H1 (cell line): Measurements from ENCODE around the gene IDH2. TPM values are rescaled to one million over a fixed set of nuclear protein-coding genes. Genes with fewer than 3 reads are reported as not detected.

Experiments
- CTCF ChIA-PET: fragments of 300-600 bp; sonication (Branson Sonifier 250); formaldehyde crosslinking; loops from one replicate; lab custom pipeline; 2021; ENCODE audit not compliant: partially characterized antibody; lab: Charles Lee
- POLR2A ChIA-PET: fragments of 300-600 bp; sonication (Branson Sonifier 250); formaldehyde crosslinking; loops from one replicate; lab custom pipeline; 2021; ENCODE audit warnings: inconsistent platforms; ENCODE audit not compliant: partially characterized antibody; lab: Charles Lee
- DNase-seq, 2 experiments: peaks; one replicate each; pipeline versions ENCODE4 v3.0.0 to v3.0.0-alpha.2; 2010 to 2022; ENCODE audit warnings: low spot score in 2 of 2, low read depth in 1 of 2, mixed read lengths in 1 of 2
- FAIRE-seq: peaks from 2 replicates; lab custom pipeline; 2011; peaks lifted over from hg19 to GRCh38; lab: Jason Lieb, UNC
- H2AFZ ChIP-seq: 2 replicates; pipeline ENCODE4 v1.8.1; 2012; ENCODE audit warnings: low read length, inconsistent platforms
- H2AK5ac ChIP-seq: 2 replicates; pipeline ENCODE4 v1.6.1; 2013; ENCODE audit warnings: low read depth, low read length
- H2BK120ac ChIP-seq: replicated peaks from 2 replicates; pipeline ENCODE3; 2013; ENCODE audit warnings: low read depth, low read length, inconsistent platforms
- H2BK12ac ChIP-seq: 2 replicates; pipeline ENCODE4 v1.6.1; 2013; ENCODE audit warnings: low read depth, low read length
- H2BK15ac ChIP-seq: 2 replicates; pipeline ENCODE4 v1.6.1; 2013; ENCODE audit warnings: low read length
- H2BK20ac ChIP-seq: 2 replicates; pipeline ENCODE4 v1.6.1; 2013; ENCODE audit warnings: low read length
- H2BK5ac ChIP-seq: 2 replicates; pipeline ENCODE4 v1.6.1; 2013; ENCODE audit warnings: low read depth, low read length
- H3K14ac ChIP-seq: 2 replicates; pipeline ENCODE4 v1.6.1; 2013; ENCODE audit warnings: inconsistent platforms; ENCODE audit not compliant: insufficient read length
- H3K18ac ChIP-seq: 2 replicates; pipeline ENCODE4 v1.6.1; 2013; ENCODE audit warnings: low read length; ENCODE audit errors: extremely low read depth
- H3K23ac ChIP-seq: 2 replicates; pipeline ENCODE4 v1.6.1; 2013; ENCODE audit warnings: inconsistent platforms; ENCODE audit not compliant: insufficient read length
- H3K23me2 ChIP-seq: 2 replicates; pipeline ENCODE4 v1.6.1; 2013; ENCODE audit warnings: low read depth, low read length
- H3K27ac ChIP-seq: 2 replicates; pipeline ENCODE4 v1.6.1; 2011; ENCODE audit warnings: low read depth, low read length, inconsistent platforms
- H3K27me3 ChIP-seq, 4 experiments: replicated peaks in 1 of 4; 1 replicate in 1 of 4; 2 replicates in 3 of 4; pipeline versions ENCODE4 v1.6.1 to v1.8.1; 2011 to 2013; ENCODE audit warnings: low read length in 3 of 4, mild to moderate bottlenecking in 3 of 4, inconsistent platforms in 2 of 4, mixed read lengths in 2 of 4, moderate library complexity in 1 of 4; ENCODE audit not compliant: control insufficient read depth in 3 of 4, insufficient read depth in 3 of 4; ENCODE audit errors: extremely low read depth in 1 of 4
- H3K36me3 ChIP-seq, 4 experiments: 2 replicates each; pipeline versions ENCODE4 v1.6.1 to v1.8.1; 2011 to 2013; ENCODE audit warnings: mild to moderate bottlenecking in 4 of 4, low read length in 3 of 4, moderate library complexity in 2 of 4, control low read depth in 1 of 4, inconsistent platforms in 1 of 4; ENCODE audit not compliant: insufficient read depth in 4 of 4, control insufficient read depth in 2 of 4
- H3K4ac ChIP-seq: replicated peaks from 2 replicates; pipeline ENCODE3; 2013; ENCODE audit warnings: low read length, low read depth, mixed read lengths, inconsistent platforms; ENCODE audit not compliant: insufficient read length
- H3K4me1 ChIP-seq, 4 experiments: replicated peaks in 1 of 4; 1 replicate in 1 of 4; 2 replicates in 3 of 4; pipeline versions ENCODE4 v1.6.1 to v1.8.1; 2011 to 2013; ENCODE audit warnings: low read length in 3 of 4, inconsistent platforms in 2 of 4, mixed read lengths in 1 of 4; ENCODE audit not compliant: insufficient read depth in 4 of 4, control insufficient read depth in 3 of 4
- H3K4me2 ChIP-seq, 2 experiments: 2 replicates each; pipeline versions ENCODE4 v1.6.1 to v1.8.1; 2011 to 2013; ENCODE audit warnings: low read depth in 2 of 2, low read length in 2 of 2, control low read depth in 1 of 2, inconsistent platforms in 1 of 2, mild to moderate bottlenecking in 1 of 2; ENCODE audit not compliant: insufficient read depth in 1 of 2
- H3K4me3 ChIP-seq, 4 experiments: fragments of 200-600, 300-600 bp in 1 of 4; sonication (generic), shearing (Covaris generic), sonication (Bioruptor Twin) in 1 of 4; 2 replicates each; pipeline versions ENCODE4 v1.5.1 to v1.8.1; 2011 to 2016; ENCODE audit warnings: low read length in 4 of 4, low read depth in 3 of 4, control low read depth in 2 of 4, inconsistent platforms in 2 of 4, mild to moderate bottlenecking in 2 of 4, mixed read lengths in 1 of 4, moderate library complexity in 1 of 4; ENCODE audit not compliant: insufficient read depth in 2 of 4; ENCODE audit errors: extremely low read depth in 1 of 4
- H3K56ac ChIP-seq: replicated peaks from 2 replicates; pipeline ENCODE3; 2013; ENCODE audit warnings: low read depth, mild to moderate bottlenecking, mixed read lengths, low read length, inconsistent platforms; ENCODE audit not compliant: insufficient read length
- H3K79me1 ChIP-seq: 2 replicates; pipeline ENCODE4 v1.6.1; 2013; ENCODE audit warnings: low read depth, low read length, control low read depth
- H3K79me2 ChIP-seq, 2 experiments: 2 replicates each; pipeline versions ENCODE4 v1.6.1 to v1.8.1; 2012 to 2013; ENCODE audit warnings: low read length in 2 of 2, mild to moderate bottlenecking in 2 of 2, inconsistent platforms in 1 of 2; ENCODE audit not compliant: insufficient read depth in 2 of 2, control insufficient read depth in 1 of 2
- H3K9ac ChIP-seq, 4 experiments: replicated peaks in 1 of 4; 1 replicate in 1 of 4; 2 replicates in 3 of 4; pipeline versions ENCODE4 v1.6.1 to v1.8.1; 2011 to 2013; ENCODE audit warnings: low read depth in 3 of 4, low read length in 3 of 4, control low read depth in 2 of 4, mild to moderate bottlenecking in 2 of 4, moderate library complexity in 2 of 4, inconsistent platforms in 1 of 4; ENCODE audit errors: extremely low read depth in 1 of 4
- H3K9me3 ChIP-seq, 2 experiments: 2 replicates each; pipeline versions ENCODE4 v1.6.1 to v1.8.1; 2012 to 2013; ENCODE audit warnings: mild to moderate bottlenecking in 2 of 2, moderate library complexity in 2 of 2, control low read depth in 1 of 2, inconsistent platforms in 1 of 2, low read depth in 1 of 2, low read length in 1 of 2, mixed read lengths in 1 of 2; ENCODE audit not compliant: insufficient read depth in 2 of 2
- H4K20me1 ChIP-seq, 2 experiments: replicated peaks in 1 of 2; 2 replicates each; pipeline versions ENCODE3 to v1.8.1; 2011 to 2013; ENCODE audit warnings: inconsistent platforms in 2 of 2, low read length in 2 of 2, mild to moderate bottlenecking in 1 of 2; ENCODE audit not compliant: insufficient read depth in 2 of 2, control insufficient read depth in 1 of 2
- H4K5ac ChIP-seq: 2 replicates; pipeline ENCODE4 v1.6.1; 2013; ENCODE audit warnings: low read length, low read depth, mixed read lengths, inconsistent platforms; ENCODE audit not compliant: insufficient read length
- H4K8ac ChIP-seq: 2 replicates; pipeline ENCODE4 v1.8.0; 2013; ENCODE audit warnings: mild to moderate bottlenecking, moderate library complexity, low read length, inconsistent platforms; ENCODE audit not compliant: insufficient read depth; ENCODE audit errors: extremely low read depth
- H4K91ac ChIP-seq: replicated peaks from 2 replicates; pipeline ENCODE3; 2013; ENCODE audit warnings: low read length, mixed read lengths, inconsistent platforms; ENCODE audit not compliant: insufficient read length
- BCL11A ChIP-seq, 2 experiments: IDR thresholded peaks; one replicate each; pipeline ENCODE4 v1.6.1; 2011; ENCODE audit warnings: low read depth in 2 of 2, low read length in 2 of 2, mild to moderate bottlenecking in 2 of 2
- CEBPB ChIP-seq: IDR thresholded peaks from 2 replicates; pipeline ENCODE4 v1.6.1; 2012; ENCODE audit warnings: low read depth, low read length
- CREB1 ChIP-seq: IDR thresholded peaks from 2 replicates; pipeline ENCODE4 v1.6.1; 2012; ENCODE audit warnings: inconsistent platforms
- RAD21 ChIP-seq, 2 experiments: IDR thresholded peaks in 1 of 2; conservative IDR thresholded peaks in 1 of 2; 2 replicates each; pipeline ENCODE4 v1.6.1; 2011; ENCODE audit warnings: low read depth in 2 of 2, low read length in 2 of 2, improper control_type of control experiment in 1 of 2, inconsistent platforms in 1 of 2, mild to moderate bottlenecking in 1 of 2, moderate library complexity in 1 of 2
- RBBP5 ChIP-seq: IDR thresholded peaks from 2 replicates; pipeline ENCODE4 v1.7.1; 2012; ENCODE audit warnings: low read depth, mild to moderate bottlenecking, inconsistent platforms, low read length, moderate library complexity, borderline replicate concordance
- SRF ChIP-seq: IDR thresholded peaks from 2 replicates; pipeline ENCODE4 v1.6.1; 2011; ENCODE audit warnings: mild to moderate bottlenecking, low read depth, low read length, moderate library complexity
- TAF7 ChIP-seq: optimal IDR thresholded peaks from 2 replicates; pipeline ENCODE3; 2011; ENCODE audit warnings: low read depth, mild to moderate bottlenecking, inconsistent platforms, low read length, moderate library complexity, borderline replicate concordance
- WGBS, 2 experiments: shearing (Covaris generic) in 1 of 2; methylation state at CpG; one replicate each; pipeline versions ENCODE4 v1.1.6 to v1.1.7; 2013 to 2015; ENCODE audit warnings: low lambda C conversion rate in 2 of 2, mixed read lengths in 2 of 2, inconsistent platforms in 1 of 2, low coverage in 1 of 2, missing lambda C conversion rate in 1 of 2; ENCODE audit not compliant: insufficient replicate concordance in 2 of 2, insufficient coverage in 1 of 2, insufficient read length in 1 of 2; ENCODE audit errors: extremely low coverage in 1 of 2, missing lambda C conversion rate in 1 of 2; 5-methylcytosine and 5-hydroxymethylcytosine counted together
- polyA plus RNA-seq, 7 experiments: library from polyadenylated mRNA; depleted of rRNA in 3 of 7; stranded (reverse) in 5 of 7; unstranded in 2 of 7; fragments of >200 nt in 5 of 7; fragments of 200-250 nt in 2 of 7; gene quantifications; 1 replicate in 5 of 7; 2 replicates in 1 of 7; 4 replicates in 1 of 7; pipeline versions ENCODE4 v1.2.1 to v1.2.3, GENCODE V29; 2011 to 2013; ENCODE audit warnings: missing spikeins in 2 of 7, mixed read lengths in 2 of 7
- total RNA-seq: library from RNA; stranded (reverse); fragmentation: NEBNext Ultra II Directional; extraction: Animal tissue kit (Norgen Biotek cat#: 25700); gene quantifications from 2 replicates; pipeline ENCODE4 v1.2.1, GENCODE V29; 2021

The IDH2 gene
- total and polyA plus RNA-seq, 2 of the 8 experiments (the other 6 are each of a cell fraction or from before 2014, with no cell fraction given) = 64.2 to 84.6 TPM

DNA sequence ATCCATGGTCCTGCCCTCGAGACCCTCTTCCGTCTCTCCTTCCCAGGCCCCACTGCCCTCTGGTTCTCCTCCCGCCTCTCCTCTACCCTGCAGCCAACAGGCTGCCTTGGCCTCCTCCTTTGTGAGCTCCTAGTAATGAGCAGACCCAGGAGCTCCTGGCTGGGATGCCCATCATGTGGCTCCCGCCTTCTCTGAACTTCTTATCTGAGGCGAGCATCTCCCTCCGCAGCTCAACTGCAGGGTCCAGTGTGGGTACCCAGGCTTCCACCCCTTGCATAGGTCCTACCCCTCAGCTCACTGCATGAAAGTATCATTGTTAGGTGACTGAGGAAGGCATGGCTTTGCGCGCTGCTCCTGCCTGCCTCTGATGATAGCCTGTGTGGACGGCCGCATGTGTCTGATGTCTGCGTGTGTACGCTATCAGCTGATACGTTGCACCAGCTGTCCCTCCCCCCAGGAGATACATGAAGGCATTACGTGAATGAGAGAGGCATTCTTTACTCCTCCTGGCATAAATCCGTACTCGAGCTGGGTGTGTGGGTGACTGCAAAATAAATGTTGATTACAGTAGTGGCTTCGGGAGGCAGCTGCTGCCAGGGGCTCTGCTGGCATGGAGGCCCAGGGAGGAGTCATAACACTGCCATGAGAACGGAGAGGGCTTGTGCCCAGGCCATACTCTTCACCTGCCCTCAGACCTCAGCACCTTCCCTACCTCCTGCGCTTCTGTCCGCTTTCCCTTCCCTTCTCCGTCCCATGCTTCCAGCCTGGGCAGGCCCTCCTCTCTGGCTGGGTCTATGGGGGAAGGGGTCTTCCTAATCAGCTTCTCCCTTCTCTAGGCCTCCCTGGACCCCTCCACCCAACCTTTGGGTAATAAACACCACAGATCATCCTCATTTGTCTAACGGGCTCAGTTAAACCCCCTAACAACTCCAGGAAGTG lies 52.3 kb downstream of the IDH2 start:
- Histone ChIP-seq H2AFZ (no peak overlapping the region), H2BK15ac (no peak overlapping the region), H3K56ac (no peak overlapping the region), H3K4me2 (no peak overlapping the region), H3K9ac (no peak overlapping the region), H2BK5ac (no peak overlapping the region), H3K27me3 (no peaks in the 10 kb centered on the region), H3K9me3 (no peaks in the 10 kb centered on the region), H2BK20ac (no peak overlapping the region), H3K18ac (no peak overlapping the region), H4K5ac (no peak overlapping the region), H3K36me3 (no peaks in the 10 kb centered on the region), H3K79me2 (no peaks in the 10 kb centered on the region; a peak in 1 of 4 replicates), H4K8ac (no peak overlapping the region), H3K4me3 (no peak overlapping the region), H4K20me1 (peaks cover 0 to 1% of the 10 kb centered on the region in 2 experiments), H4K91ac (no peak overlapping the region), H2BK120ac (no peak overlapping the region), H3K14ac (no peak overlapping the region), H3K4ac (no peak overlapping the region), H2AK5ac (no peak overlapping the region; the same call in 1 of the 2 replicates), H3K23me2 (no peaks in the 10 kb centered on the region), H3K4me1 (peaks cover 0 to 12% (median 0%) of the 10 kb centered on the region in 4 experiments; a peak in 3 of 7 replicates), H2BK12ac (no peak overlapping the region; the same call in 1 of the 2 replicates), H3K27ac (no peak overlapping the region), H3K79me1 (peaks cover 23% of the 10 kb centered on the region), H3K23ac (no peak overlapping the region)
- no peak for DNase-seq
- FAIRE-seq = no peak
- POLR2A ChIA-PET = interaction anchor here (0.6 to 1.5 kb wide), 4 partner anchors 9 to 19 kb away, joined by 3 to 6 read pairs (median 4); no protein-coding TSS in a partner anchor
- WGBS, 2 experiments = 91% methylated on average over 21 of the region's 22 CpGs; no CpG with 5 or more reads in 1 of the 2 experiments
- CTCF ChIA-PET = interaction anchor here (0.6 to 2.9 kb wide), 11 partner anchors 10 to 310 kb away, joined by 3 to 9 read pairs (median 3); no protein-coding TSS in a partner anchor
- TF ChIP-seq BCL11A (IDR thresholded peaks at IDR 0.05; ENCODE audit: low read depth in 2 of 2, low read length in 2 of 2) (no peak), RBBP5 (no peak), TAF7 (no peak), SRF (no peak), CEBPB (no peak), RAD21 (IDR thresholded peaks at IDR 0.05 in 1 of 2, conservative IDR thresholded peaks at IDR 0.05 in 1 of 2; ENCODE audit: low read depth in 2 of 2, low read length in 2 of 2) (no peak), CREB1 (no peak)
